Skeletal muscle cell (primary cell): ENCODE measurements around the gene HSD17B4.
"Not testable (repeated sequence)": the region's sequence is repeated elsewhere in the genome, so short reads cannot be mapped to it uniquely, and the experiment has no call there.

ENCODE experiments used
- DNase-seq: peaks from one replicate; pipeline ENCODE4 v3.0.0-alpha.2; 2010; ENCODE audit warnings: low read depth
- H3K4me3 ChIP-seq: 2 replicates; pipeline ENCODE4 v1.5.1; 2011; ENCODE audit warnings: low read depth, mild to moderate bottlenecking, control low read depth, low read length, moderate library complexity

The HSD17B4 gene

DNA sequence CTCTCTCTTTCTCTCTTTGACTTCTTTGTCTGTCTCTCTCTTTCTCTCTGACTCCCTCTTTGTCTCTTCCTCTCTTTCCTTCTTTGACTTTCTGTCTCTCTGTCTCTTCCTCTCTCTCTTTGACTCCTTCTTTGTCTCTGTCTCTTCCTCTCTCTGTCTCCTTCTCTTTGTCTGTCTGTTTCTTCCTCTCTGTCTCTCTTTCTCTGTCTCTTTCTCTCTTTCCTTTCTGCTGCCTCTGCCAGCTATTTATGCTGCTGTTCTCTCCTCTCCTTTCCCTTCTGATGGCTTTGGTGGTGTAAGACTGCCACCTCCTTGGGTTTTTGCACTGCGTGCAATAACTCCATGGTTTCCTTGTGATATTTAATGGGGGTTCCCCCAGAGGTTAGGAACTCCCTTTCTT lies 24.1 kb upstream of the HSD17B4 start:
- DNase-seq, H3K4me3 ChIP-seq: not testable (repeated sequence)

GRCh38 chr5:119428574-119428973 lies 23.7 kb upstream of the HSD17B4 start:
- H3K4me3 ChIP-seq, DNase-seq: not testable (repeated sequence)

DNA sequence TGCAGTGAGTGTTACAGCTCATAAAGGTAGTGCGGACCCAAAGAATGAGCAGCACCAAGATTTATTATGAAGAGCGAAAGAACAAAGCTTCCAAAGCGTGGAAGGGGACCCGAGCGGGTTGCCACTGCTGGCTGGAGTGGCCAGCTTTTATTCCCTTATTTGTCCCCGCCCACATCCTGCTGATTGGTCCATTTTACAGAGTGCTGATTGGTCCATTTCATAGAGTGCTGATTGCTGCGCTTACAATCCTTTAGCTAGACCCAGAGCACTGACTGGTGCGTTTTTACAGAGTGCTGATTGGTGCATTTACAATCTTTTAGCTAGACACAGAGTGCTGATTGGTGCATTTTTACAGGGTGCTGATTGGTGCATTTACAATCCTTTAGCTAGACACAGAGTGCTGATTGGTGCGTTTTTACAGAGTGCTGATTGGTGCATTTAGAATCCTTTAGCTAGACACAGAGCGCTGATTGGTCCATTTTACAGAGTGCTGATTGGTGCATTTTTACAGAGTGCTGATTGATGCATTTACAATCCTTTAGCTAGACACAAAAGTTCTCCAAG lies 19.5 kb upstream of the HSD17B4 start:
- not testable (repeated sequence) for H3K4me3 ChIP-seq, DNase-seq

DNA sequence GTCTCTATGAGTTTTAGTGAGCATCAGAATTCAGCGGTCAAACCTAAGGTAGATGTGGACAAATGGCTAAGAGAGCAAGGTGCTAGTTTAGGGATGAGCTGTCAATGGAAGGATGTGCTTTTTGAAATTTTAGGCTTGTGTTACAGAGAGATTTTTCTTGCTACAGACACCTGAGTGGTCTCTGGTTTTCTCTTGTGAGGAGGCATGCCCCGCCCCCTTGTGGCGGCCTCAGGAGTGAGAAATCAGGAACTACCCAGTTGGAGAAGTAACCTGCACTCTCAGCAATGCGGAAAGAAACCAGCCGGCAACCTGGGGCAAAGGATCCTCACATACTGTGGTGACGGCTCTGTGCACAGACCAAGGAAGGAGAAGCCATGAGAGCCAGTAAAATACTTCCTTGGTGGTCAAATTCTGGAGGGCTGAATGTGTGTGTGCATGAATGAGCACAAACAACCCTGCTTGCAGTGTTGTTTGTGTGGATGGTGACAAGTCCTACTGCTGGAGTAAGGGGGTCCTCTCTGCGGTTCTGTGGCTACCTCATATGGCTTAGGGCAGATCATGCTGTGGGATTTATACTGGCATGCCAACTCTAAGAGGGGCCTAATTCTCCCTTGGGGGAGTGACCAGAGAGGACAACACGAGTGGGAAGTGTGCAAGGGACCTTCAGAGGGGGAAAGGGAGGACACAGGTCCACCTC lies 16.7 kb upstream of the HSD17B4 start:
- H3K4me3 ChIP-seq: no peak overlapping the region
- no peak for DNase-seq

DNA sequence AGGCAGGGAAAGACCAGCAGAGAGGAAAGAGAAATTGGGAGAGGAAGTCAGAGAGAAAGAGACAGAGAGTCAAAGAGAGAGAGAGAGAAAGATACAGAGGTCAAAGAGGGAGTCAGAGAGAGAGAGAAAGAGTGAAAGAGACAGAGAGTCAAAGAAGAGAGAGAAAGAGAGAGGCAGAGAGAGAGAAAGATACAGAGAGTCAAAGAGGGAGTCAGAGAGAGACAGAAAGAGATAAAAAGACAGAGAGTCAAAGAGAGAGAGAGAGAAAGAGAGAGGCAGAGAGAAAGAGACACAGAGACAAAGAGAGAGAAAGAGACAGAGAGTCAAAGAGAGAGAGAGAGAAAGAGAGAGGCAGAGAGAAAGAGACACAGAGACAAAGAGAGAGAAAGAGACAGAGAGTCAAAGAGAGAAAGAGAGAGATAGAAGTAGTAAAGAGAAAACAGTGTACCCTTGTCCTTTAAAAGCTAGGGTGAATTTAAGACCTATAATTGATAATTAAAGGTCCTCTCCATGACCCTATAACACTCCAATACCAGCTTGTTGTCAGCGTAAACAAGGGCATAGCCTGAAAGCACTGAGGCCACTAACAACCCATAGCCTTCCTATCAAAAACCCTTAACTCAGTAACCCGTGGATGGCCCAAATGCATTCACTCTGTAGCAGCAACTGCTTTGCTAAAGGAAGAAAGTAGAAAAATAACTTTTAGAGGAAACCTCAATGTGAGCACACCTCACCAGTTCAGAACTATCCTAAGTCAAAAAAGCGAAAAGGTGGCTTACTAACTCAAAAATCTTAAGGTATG lies 14.3 kb upstream of the HSD17B4 start:
- DNase-seq, H3K4me3 ChIP-seq: not testable (repeated sequence)

DNA sequence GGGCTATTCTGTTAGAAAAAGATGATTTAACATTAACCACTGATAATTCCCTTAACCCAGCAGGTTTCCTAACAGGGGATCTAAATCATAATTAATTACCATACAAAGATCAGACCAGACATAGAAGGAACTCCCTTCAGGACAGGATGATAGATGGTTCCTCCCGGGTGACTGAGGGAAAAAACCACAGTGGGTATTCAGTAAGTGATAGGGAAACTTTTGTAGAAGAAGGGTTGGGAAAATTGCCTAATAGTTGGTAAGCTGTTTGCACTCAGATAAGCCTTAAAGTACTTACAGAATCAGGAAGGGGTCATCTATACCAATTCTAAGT lies 13.7 kb upstream of the HSD17B4 start:
- not testable (repeated sequence) for H3K4me3 ChIP-seq, DNase-seq

DNA sequence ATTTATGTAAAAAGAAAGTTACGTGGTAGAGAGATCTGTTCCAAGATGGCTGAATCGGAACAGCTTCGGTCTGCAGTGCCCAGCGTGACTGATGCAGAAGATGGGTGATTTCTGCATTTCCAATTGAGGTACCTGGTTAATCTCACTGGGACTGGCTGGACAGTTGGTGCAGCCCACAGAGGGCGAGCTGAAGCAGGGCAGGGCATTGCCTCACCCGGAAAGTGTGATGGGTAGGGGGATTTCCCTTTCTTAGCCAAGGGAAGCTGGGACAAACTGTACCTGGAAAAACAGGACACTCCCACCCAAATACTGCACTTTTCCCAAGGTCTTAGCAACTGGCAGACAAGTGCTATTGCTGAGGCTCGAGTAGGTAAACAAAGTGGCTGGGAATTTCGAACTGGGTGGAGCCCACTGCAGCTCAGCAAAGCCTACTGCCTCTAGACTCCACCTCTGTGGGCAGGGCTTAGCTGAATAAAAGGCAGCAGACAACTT lies 13.1 kb upstream of the HSD17B4 start:
- no peak for DNase-seq
- no peak overlapping the region for H3K4me3 ChIP-seq

DNA sequence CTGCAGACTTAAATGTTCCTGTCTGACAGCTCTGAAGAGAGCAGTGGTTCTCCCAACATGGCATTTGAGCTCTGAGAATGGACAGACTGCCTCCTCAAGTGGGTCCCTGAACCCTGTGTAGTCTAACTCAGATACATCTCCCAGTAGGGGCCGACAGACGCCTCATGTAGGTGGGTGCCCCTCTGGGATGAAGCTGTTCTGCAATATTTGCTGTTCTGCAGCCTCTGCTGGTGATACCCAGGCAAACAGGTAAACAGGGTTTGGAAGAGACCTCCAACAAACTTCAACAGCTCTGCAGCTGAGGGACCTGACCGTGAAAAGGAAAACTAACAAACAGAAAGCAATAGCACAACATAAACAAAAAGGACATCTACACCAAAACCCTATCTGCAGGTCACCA lies 12.7 kb upstream of the HSD17B4 start:
- not testable (repeated sequence) for DNase-seq, H3K4me3 ChIP-seq

DNA sequence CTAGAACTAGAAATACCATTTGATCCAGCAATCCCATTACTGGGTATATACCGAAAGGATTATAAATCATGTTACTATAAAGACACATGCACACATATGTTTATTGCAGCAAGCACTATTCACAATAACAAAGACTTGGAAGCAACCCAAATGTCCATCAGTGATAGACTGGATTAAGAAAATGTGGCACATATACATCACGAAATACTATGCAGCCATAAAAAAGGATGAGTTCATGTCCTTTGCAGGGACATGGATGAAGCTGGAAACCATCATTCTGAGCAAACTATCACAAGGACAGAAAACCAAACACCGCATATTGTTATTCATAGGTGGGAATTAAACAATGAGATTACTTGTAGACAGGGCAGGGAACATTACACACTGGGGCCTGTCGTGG lies 7.7 kb upstream of the HSD17B4 start:
- DNase-seq, H3K4me3 ChIP-seq: not testable (repeated sequence)

- H3K4me3 ChIP-seq: no peak overlapping the region
These were observed 6.8 kb upstream of the HSD17B4 start for GRCh38 chr5:119445544-119445943.

DNA sequence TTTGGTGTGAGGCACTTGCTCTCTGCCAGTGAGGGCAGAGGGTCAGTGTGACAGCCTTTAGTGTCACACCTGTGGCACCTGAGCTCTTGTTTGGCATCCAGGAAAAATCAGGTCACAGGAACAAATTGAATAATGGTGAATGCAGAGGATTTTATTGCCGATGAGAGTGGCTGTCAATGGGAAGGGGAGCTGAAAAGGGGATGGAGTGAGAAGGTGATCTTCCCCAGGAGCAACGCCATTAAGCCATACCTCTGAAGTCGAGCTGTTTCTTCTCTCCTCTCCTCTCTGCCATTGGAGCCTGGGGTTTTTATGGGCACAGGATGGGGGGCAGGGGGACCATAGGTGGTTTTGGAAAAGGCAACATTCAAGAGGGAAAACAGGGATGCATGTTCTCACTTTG lies 2.4 kb upstream of the HSD17B4 start:
- DNase-seq: no peak
- H3K4me3 ChIP-seq: no peak overlapping the region

More at GRCh38 chr5:119445544-119445943, 6.8 kb upstream of the HSD17B4 start:
- no peak for DNase-seq

DNA sequence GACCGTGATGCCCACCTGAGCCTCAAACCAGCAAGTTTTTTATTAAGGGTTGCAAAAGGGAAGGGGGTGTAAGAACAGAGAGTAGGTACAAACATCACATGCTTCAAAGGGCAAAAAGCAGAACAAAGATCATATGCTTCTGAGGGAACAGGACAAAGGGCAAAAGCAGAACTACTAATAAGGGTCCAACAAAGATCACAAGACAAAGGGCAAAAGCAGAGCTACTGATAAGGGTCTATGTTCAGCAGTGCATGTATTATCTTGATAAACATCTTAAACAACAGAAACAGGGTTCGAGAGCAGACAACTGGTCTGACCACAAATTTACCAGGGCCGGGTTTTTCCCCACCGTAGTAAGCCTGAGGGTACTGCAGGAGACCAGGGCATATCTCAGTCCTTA lies 1.7 kb upstream of the HSD17B4 start:
- not testable (repeated sequence) for DNase-seq, H3K4me3 ChIP-seq

- no peak for DNase-seq
- no peak overlapping the region for H3K4me3 ChIP-seq
These were observed 736 bp upstream of the HSD17B4 start for GRCh38 chr5:119451561-119451960.

DNA sequence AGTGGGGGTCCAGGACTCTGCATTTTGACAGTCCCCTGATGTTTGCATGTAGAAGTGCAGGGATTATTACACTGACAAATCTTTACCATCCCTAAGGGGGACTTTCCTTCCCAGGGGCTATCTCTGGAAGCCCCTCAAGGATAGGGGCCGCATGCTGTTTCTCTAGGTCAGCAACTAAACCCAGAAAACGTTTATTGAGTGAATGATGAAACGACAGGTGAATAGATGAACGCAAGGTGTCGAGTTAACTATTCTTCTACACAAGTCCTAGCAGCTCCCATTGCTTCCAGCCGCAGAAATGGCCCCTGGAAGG lies 281 bp upstream of the HSD17B4 start:
- no peak for DNase-seq
- H3K4me3 ChIP-seq: peak overlapping the region; percentile 85

- peak overlapping the region; percentile 85 for H3K4me3 ChIP-seq
- DNase-seq: no peak
These were observed 710 bp downstream of the HSD17B4 start for GRCh38 chr5:119453040-119453373.

DNA sequence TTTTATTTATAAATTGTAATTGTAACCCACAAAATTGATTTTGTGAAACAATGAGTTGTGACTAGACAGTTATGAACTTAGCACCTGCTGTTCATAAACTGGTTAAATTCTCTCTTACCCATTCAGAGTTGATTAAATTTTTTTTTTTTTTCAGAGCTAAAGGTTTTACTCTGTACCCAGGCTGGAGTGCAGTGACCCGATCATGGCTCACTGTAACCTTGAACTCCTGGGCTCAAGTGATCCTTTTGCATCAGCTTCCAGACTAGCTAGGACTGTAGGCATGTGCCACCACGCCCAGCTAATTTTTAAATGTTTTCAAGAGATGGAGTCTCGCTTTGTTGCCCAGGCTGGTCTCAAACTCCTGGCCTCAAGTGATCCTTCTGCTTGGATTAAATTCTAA lies 1.9 kb downstream of the HSD17B4 start:
- no peak for DNase-seq

GRCh38 chr5:119458911-119459632 lies 6.8 kb downstream of the HSD17B4 start:
- no peak overlapping the region for H3K4me3 ChIP-seq
- no peak for DNase-seq

More for the DNA sequence above, 1.9 kb downstream of the HSD17B4 start:
- H3K4me3 ChIP-seq: no peak overlapping the region

GRCh38 chr5:119465640-119466039 lies 13.3 kb downstream of the HSD17B4 start:
- H3K4me3 ChIP-seq: no peak overlapping the region
- DNase-seq: no peak

GRCh38 chr5:119468286-119468685 lies 16.0 kb downstream of the HSD17B4 start:
- no peak overlapping the region for H3K4me3 ChIP-seq
- DNase-seq: no peak

GRCh38 chr5:119470105-119470763 lies 17.9 kb downstream of the HSD17B4 start:
- no peak for DNase-seq

More at GRCh38 chr5:119470105-119470763, 17.9 kb downstream of the HSD17B4 start:
- no peak overlapping the region for H3K4me3 ChIP-seq
